GM12872 (cell line): ENCODE results near the gene CYP2A6.

Experiments used
- CTCF ChIP-seq: IDR thresholded peaks from 3 replicates; pipeline ENCODE4 v1.5.1; 2011; ENCODE audit warnings: low read depth, mild to moderate bottlenecking, low read length, moderate library complexity; ENCODE audit not compliant: insufficient read depth

The CYP2A6 gene

DNA sequence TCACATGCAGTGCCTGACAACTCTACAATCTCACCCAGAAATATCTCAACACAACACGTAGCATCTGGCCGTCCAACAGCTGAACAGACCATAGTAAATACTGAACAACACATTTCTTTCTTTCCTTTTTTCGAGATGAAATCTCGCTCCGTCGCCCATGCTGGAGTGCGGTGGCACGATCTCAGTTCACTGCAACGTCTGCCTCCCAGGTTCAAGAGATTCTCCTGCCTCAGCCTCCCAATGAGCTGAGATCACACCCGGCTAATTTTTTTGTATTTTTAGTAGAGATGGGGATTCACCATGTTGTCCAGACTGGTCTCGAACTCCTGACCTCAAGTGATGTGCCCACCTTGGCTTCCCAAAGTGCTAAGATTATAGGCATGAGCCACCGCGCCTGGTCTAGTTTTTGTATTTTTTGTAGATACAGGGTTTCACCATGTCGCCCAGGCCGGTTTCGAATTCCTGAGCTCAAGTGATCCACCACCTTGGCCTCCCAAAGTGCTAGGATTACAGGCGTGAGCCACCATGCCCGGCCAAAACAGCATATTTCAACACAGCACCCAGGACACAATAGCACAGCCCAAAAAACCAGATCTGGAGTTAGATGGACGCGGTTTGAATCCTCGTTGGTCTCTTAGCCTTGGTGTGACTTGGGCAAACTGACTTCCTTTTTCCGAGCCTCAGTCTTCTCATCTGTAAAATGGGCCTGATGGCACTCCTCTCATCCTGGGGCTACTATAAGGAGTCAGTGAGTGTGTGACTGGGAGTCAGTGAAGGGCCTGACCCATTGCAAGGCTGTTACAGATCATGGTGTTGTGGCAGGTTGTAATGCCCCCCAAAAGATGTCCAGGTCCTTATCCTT lies 22.6 kb downstream of the CYP2A6 start:
- no peak for TF ChIP-seq CTCF

DNA sequence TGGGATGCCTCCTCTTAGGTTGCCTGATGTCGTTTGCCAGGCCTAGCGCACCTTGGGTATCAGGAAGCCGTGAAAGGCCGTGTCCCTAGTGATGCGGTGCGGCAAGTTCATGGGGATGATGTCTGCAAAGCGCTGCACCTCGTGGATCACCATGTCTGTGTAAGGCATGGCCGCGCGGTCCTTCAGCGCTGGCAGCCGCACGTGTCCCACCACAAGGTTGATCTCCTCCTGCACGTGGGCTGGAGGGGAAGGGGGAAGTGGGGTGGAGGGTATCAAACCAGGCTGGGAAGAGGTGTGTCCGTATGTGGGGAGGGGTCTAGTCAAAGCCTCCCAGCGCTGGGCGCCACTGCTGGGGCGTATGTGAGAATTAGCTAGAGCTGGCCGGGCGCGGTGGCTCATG lies 28.1 kb downstream of the CYP2A6 start:
- TF ChIP-seq CTCF, result no peak

- peak; percentile 61 for TF ChIP-seq CTCF
Measured at GRCh38 chr19:40819479-40820234, 30.6 kb downstream of the CYP2A6 start.

DNA sequence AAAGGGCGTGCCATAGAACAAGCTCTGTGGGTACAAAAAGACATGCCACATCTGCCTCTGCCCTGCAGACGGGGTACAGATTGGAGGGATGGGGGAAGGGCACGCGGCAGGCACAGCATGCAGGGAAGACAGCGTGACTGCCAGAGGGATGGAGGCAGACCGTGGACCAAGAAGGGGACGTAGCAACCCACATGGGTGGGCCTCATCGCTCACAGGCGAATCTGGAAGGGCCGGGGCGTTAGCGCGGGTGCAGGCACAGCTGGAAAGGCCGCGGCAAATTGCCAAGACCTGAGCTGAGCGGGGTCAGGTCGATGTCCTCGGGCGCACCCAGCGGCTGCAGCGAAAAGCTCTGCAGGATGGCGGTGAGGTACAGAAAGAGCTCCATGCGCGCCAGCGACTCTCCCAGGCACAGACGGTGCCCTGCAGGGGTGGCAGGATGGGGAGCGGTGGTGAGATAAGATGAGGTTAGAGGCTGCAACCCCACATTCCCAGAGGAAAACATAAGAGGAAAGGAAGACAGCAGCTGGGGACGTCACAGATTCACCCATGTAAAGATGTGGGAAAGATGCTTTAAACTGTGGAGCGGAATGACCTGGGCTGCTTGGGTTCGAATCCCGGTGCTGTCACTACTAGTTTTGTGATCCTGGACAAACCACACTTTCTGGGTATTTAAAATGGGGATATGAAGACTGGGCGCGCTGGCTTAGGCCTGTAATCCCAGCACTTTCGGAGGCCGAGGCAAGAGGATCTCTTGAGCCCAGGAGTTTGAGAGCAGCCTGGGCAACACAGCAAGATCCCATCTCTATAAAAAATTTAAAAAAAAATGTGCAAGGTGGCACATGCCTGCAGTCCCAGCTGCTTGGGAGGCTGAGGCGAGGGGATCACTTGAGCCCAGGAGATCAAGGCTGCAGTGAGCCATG lies 31.5 kb downstream of the CYP2A6 start:
- peak; percentile 68 for TF ChIP-seq CTCF

GRCh38 chr19:40815223-40815622 lies 35.0 kb downstream of the CYP2A6 start:
- no peak for TF ChIP-seq CTCF

DNA sequence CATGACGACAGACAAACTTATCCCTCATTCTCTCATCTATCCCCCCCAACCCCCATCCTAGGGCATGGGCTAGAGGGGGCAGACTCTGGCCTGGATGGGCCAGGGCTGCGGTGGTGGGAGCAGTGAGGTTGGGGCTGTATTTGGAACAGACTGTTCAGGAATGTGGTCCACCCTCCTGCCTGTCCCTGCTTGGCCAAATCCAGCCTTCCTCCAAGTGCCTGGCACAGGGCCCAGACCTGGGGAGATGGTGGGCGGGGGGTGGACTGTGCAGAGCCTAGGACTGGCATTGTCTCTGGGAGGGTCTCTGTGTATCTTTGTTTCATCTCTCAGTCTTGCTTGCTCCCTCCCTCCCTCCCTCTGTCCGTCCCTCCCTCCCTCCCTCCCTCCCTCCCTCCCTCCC lies 37.1 kb downstream of the CYP2A6 start:
- no peak for TF ChIP-seq CTCF
